PFSK-1 (cell line): ENCODE results near the gene NXPH4.

ENCODE experiments used
- SIN3A ChIP-seq: IDR thresholded peaks from 2 replicates; pipeline ENCODE4 v1.6.1; 2012; ENCODE audit warnings: mild to moderate bottlenecking, low read length, moderate library complexity, borderline replicate concordance; ENCODE audit not compliant: insufficient read depth
- TAF1 ChIP-seq: IDR thresholded peaks from 2 replicates; pipeline ENCODE4 v1.6.1; 2012; ENCODE audit warnings: low read length, control low read depth, borderline replicate concordance; ENCODE audit not compliant: insufficient read depth
- TF ChIP-seq, protein P1 (sequence below), 2 experiments: IDR thresholded peaks; 2 replicates each; pipeline versions ENCODE4 v1.6.1 to v1.8.0; 2011 to 2012; ENCODE audit warnings: low read depth in 2 of 2, low read length in 2 of 2, control low read depth in 1 of 2, inconsistent platforms in 1 of 2, mild to moderate bottlenecking in 1 of 2, moderate library complexity in 1 of 2; ENCODE audit not compliant: insufficient read depth in 1 of 2

DNA sequence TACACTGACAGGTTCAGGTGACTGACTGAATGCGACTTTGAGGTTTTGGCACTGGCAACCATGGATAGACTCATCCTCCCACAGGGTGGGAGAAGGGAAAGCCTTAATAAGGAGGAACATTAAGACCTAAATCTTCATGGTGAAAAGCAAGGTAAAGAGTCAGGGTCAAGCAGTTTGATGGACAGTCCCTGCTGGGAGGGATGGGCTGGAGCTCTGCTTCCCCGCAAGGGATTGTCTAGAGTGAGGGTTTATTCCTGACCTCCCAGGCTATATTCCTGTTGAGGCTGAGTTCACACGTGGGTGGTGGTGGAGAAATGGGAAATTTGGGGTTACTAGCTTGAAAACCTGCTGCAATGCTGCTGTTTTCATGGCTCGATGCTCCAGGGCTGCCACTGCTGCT lies 43.8 kb downstream of the NXPH4 start:
- no peak for TF ChIP-seq TAF1
- TF ChIP-seq, protein P1, sequence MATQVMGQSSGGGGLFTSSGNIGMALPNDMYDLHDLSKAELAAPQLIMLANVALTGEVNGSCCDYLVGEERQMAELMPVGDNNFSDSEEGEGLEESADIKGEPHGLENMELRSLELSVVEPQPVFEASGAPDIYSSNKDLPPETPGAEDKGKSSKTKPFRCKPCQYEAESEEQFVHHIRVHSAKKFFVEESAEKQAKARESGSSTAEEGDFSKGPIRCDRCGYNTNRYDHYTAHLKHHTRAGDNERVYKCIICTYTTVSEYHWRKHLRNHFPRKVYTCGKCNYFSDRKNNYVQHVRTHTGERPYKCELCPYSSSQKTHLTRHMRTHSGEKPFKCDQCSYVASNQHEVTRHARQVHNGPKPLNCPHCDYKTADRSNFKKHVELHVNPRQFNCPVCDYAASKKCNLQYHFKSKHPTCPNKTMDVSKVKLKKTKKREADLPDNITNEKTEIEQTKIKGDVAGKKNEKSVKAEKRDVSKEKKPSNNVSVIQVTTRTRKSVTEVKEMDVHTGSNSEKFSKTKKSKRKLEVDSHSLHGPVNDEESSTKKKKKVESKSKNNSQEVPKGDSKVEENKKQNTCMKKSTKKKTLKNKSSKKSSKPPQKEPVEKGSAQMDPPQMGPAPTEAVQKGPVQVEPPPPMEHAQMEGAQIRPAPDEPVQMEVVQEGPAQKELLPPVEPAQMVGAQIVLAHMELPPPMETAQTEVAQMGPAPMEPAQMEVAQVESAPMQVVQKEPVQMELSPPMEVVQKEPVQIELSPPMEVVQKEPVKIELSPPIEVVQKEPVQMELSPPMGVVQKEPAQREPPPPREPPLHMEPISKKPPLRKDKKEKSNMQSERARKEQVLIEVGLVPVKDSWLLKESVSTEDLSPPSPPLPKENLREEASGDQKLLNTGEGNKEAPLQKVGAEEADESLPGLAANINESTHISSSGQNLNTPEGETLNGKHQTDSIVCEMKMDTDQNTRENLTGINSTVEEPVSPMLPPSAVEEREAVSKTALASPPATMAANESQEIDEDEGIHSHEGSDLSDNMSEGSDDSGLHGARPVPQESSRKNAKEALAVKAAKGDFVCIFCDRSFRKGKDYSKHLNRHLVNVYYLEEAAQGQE (IDR thresholded peaks at IDR 0.05; ENCODE audit: insufficient read depth in 1 of 2, low read depth in 2 of 2, low read length in 2 of 2): no peak
- TF ChIP-seq SIN3A: no peak
